22Rv1 (cell line): ENCODE data around the gene CARD16.

ENCODE experiments used
- CTCF ChIP-seq: fragments of 450-650 bp; IDR thresholded peaks from 2 replicates; pipeline ENCODE4 v1.5.1; 2017; ENCODE audit warnings: mild to moderate bottlenecking
- ZFX ChIP-seq: fragments of 450-650 bp; IDR thresholded peaks from 2 replicates; pipeline ENCODE4 v1.6.1; 2017; ENCODE audit warnings: antibody characterized with exemption, borderline replicate concordance

GRCh38 chr11:105023003-105023402 lies 22.1 kb downstream of the CARD16 start, which contains the start of gene CASP5:
- TF ChIP-seq CTCF (no peak), ZFX (no peak)
